ENCODE results near the gene LPO.

DNA sequence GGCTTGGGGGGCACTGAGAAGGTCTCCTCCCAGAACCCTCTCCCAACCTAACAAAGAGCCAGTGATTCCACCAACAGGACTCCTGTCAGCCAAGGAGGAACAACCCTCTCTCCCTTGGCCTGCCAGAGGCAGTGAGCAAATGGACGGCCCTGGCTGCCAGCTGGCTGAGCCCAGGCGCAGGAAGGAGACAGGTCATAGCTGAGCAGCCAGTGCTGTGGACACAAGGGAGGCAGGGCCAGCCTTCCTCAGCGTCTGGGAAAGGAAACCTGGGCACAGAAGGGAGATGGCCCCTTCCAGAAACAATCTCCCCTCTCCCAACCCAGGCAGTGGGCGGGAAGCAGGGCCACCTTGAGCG lies 40.3 kb downstream of the LPO start:
- TF ChIP-seq RAD21 (IDR thresholded peaks at IDR 0.05; ENCODE audit: low read depth): no peak
- TF ChIP-seq, protein P1, sequence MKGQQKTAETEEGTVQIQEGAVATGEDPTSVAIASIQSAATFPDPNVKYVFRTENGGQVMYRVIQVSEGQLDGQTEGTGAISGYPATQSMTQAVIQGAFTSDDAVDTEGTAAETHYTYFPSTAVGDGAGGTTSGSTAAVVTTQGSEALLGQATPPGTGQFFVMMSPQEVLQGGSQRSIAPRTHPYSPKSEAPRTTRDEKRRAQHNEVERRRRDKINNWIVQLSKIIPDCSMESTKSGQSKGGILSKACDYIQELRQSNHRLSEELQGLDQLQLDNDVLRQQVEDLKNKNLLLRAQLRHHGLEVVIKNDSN (IDR thresholded peaks at IDR 0.05): no peak
- no peak for TF ChIP-seq ZBTB7A (IDR thresholded peaks at IDR 0.05; ENCODE audit: low read depth)
- TF ChIP-seq, protein P2, sequence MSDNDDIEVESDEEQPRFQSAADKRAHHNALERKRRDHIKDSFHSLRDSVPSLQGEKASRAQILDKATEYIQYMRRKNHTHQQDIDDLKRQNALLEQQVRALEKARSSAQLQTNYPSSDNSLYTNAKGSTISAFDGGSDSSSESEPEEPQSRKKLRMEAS (IDR thresholded peaks at IDR 0.05): no peak
- TF ChIP-seq EGR1 (IDR thresholded peaks at IDR 0.05): no peak
- TF ChIP-seq, protein P3, sequence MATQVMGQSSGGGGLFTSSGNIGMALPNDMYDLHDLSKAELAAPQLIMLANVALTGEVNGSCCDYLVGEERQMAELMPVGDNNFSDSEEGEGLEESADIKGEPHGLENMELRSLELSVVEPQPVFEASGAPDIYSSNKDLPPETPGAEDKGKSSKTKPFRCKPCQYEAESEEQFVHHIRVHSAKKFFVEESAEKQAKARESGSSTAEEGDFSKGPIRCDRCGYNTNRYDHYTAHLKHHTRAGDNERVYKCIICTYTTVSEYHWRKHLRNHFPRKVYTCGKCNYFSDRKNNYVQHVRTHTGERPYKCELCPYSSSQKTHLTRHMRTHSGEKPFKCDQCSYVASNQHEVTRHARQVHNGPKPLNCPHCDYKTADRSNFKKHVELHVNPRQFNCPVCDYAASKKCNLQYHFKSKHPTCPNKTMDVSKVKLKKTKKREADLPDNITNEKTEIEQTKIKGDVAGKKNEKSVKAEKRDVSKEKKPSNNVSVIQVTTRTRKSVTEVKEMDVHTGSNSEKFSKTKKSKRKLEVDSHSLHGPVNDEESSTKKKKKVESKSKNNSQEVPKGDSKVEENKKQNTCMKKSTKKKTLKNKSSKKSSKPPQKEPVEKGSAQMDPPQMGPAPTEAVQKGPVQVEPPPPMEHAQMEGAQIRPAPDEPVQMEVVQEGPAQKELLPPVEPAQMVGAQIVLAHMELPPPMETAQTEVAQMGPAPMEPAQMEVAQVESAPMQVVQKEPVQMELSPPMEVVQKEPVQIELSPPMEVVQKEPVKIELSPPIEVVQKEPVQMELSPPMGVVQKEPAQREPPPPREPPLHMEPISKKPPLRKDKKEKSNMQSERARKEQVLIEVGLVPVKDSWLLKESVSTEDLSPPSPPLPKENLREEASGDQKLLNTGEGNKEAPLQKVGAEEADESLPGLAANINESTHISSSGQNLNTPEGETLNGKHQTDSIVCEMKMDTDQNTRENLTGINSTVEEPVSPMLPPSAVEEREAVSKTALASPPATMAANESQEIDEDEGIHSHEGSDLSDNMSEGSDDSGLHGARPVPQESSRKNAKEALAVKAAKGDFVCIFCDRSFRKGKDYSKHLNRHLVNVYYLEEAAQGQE (IDR thresholded peaks at IDR 0.05; ENCODE audit: low read depth): no peak
- no peak for TF ChIP-seq EP300 (IDR thresholded peaks at IDR 0.05; ENCODE audit: borderline replicate concordance)
- TF ChIP-seq YY1 (IDR thresholded peaks at IDR 0.05; ENCODE audit: low read depth): no peak
- TF ChIP-seq CREB1 (IDR thresholded peaks at IDR 0.05; ENCODE audit: low read depth): no peak
- no peak for TF ChIP-seq TCF12 (IDR thresholded peaks at IDR 0.05; ENCODE audit: low read depth)
- TF ChIP-seq TEAD4 (IDR thresholded peaks at IDR 0.05): no peak
- no peak for TF ChIP-seq CEBPB (IDR thresholded peaks at IDR 0.05)
- TF ChIP-seq TAF1 (IDR thresholded peaks at IDR 0.05; ENCODE audit: low read depth): no peak
